ENCODE results near the gene TLCD1. TPM values are rescaled to one million over a fixed set of nuclear protein-coding genes. Genes with fewer than 3 reads are reported as not detected.

Gene TLCD1
- 44.3 TPM for polyA plus RNA-seq (2013, experiment 1 of 2)
- polyA plus RNA-seq (2013, experiment 2 of 2): 46.0 TPM

- Histone ChIP-seq H2BK120ac (ENCODE audit: low read depth, low read length) (no peak within 1 kb of the TSS), H4K8ac (ENCODE audit: low read depth, low read length) (no peak within 1 kb of the TSS), H3K79me2 (ENCODE audit: control insufficient read depth, insufficient read depth, low read length) (peaks cover 17% of the 10 kb centered on the region), H3K79me1 (ENCODE audit: low read length) (peaks cover 8% of the 10 kb centered on the region), H3K36me3 (ENCODE audit: control insufficient read depth, insufficient read depth, low read length) (peaks cover 13% of the 10 kb centered on the region), H3K18ac (ENCODE audit: low read length) (peak within 1 kb of the TSS; percentile 34), H4K5ac (ENCODE audit: low read length) (no peak within 1 kb of the TSS), H3K4me2 (ENCODE audit: low read length) (peak within 1 kb of the TSS; percentile 96), H3K9ac (ENCODE audit: low read length) (peak within 1 kb of the TSS; percentile 99), H3K23ac (ENCODE audit: low read length) (peak within 1 kb of the TSS; percentile 54), H3K56ac (ENCODE audit: low read length) (peak within 1 kb of the TSS; percentile 100), H3K27ac (ENCODE audit: low read depth, low read length) (peak within 1 kb of the TSS; percentile 96), H3K4ac (ENCODE audit: low read depth, low read length) (peak within 1 kb of the TSS; percentile 66), H2AK5ac (ENCODE audit: low read length) (peak within 1 kb of the TSS; percentile 73), H2BK5ac (ENCODE audit: low read length) (peak within 1 kb of the TSS; percentile 96), H2BK15ac (replicated peaks; ENCODE audit: low read depth) (no peak within 1 kb of the TSS), H3K27me3 (ENCODE audit: insufficient read depth, low read length, poor library complexity) (no peaks in the 10 kb centered on the region), H3K4me3 (ENCODE audit: low read length) (peak within 1 kb of the TSS; percentile 63), H3K4me1 (ENCODE audit: control insufficient read depth, low read depth, low read length) (no peaks in the 10 kb centered on the region)
- WGBS (ENCODE audit: extremely low coverage, insufficient coverage, low lambda C conversion rate): no CpG with 5 or more reads among the region's 49 CpGs
- DNase-seq: peak; percentile 80
Measured at GRCh38 chr17:28726226-28726626, at the start of gene TLCD1. Gene TLCD1, minus strand, starts transcription at chr17:28726233. Its CDS starts 136 bp downstream, at chr17:28726097.

GRCh38 chr17:28774206-28774605 is 48.2 kb upstream of the TLCD1 start:
- H4K5ac ChIP-seq (ENCODE audit: low read length): no peak overlapping the region
- H3K4me3 ChIP-seq (ENCODE audit: low read length): no peak overlapping the region
- H3K4me1 ChIP-seq (ENCODE audit: control insufficient read depth, low read depth, low read length): no peaks in the 10 kb centered on the region
- DNase-seq: no peak
- H4K8ac ChIP-seq (ENCODE audit: low read depth, low read length): no peak overlapping the region
- peaks cover 8% of the 10 kb centered on the region for H3K79me1 ChIP-seq (ENCODE audit: low read length)
- no peak overlapping the region for H3K18ac ChIP-seq (ENCODE audit: low read length)
- no peak overlapping the region for H3K4me2 ChIP-seq (ENCODE audit: low read length)
- H3K27me3 ChIP-seq (ENCODE audit: insufficient read depth, low read length, poor library complexity): no peaks in the 10 kb centered on the region
- H3K79me2 ChIP-seq (ENCODE audit: control insufficient read depth, insufficient read depth, low read length): peaks cover 12% of the 10 kb centered on the region
- WGBS (ENCODE audit: extremely low coverage, insufficient coverage, low lambda C conversion rate): no CpG with 5 or more reads among the region's 3 CpGs
- no peak overlapping the region for H3K9ac ChIP-seq (ENCODE audit: low read length)
- no peak overlapping the region for H2BK5ac ChIP-seq (ENCODE audit: low read length)
- no peak overlapping the region for H3K23ac ChIP-seq (ENCODE audit: low read length)
- H3K27ac ChIP-seq (ENCODE audit: low read depth, low read length): no peak overlapping the region
- H3K4ac ChIP-seq (ENCODE audit: low read depth, low read length): no peak overlapping the region
- H2BK120ac ChIP-seq (ENCODE audit: low read depth, low read length): no peak overlapping the region
- no peak overlapping the region for H2AK5ac ChIP-seq (ENCODE audit: low read length)
- no peak overlapping the region for H2BK15ac ChIP-seq (replicated peaks; ENCODE audit: low read depth)
- no peaks in the 10 kb centered on the region for H3K36me3 ChIP-seq (ENCODE audit: control insufficient read depth, insufficient read depth, low read length)
- H3K56ac ChIP-seq (ENCODE audit: low read length): no peak overlapping the region

- no peak overlapping the region for H2BK15ac ChIP-seq (replicated peaks; ENCODE audit: low read depth)
- no CpG with 5 or more reads among the region's 6 CpGs for WGBS (ENCODE audit: extremely low coverage, insufficient coverage, low lambda C conversion rate)
- no peak for DNase-seq
Measured at GRCh38 chr17:28773736-28774135, 47.7 kb upstream of the TLCD1 start.

GRCh38 chr17:28765038-28765437 is 39.0 kb upstream of the TLCD1 start:
- H2AK5ac ChIP-seq (ENCODE audit: low read length): no peak overlapping the region
- no peak overlapping the region for H3K9ac ChIP-seq (ENCODE audit: low read length)
- no peaks in the 10 kb centered on the region for H3K36me3 ChIP-seq (ENCODE audit: control insufficient read depth, insufficient read depth, low read length)
- no peaks in the 10 kb centered on the region for H3K27me3 ChIP-seq (ENCODE audit: insufficient read depth, low read length, poor library complexity)
- H2BK15ac ChIP-seq (replicated peaks; ENCODE audit: low read depth): no peak overlapping the region
- H3K18ac ChIP-seq (ENCODE audit: low read length): no peak overlapping the region
- no peak overlapping the region for H3K27ac ChIP-seq (ENCODE audit: low read depth, low read length)
- no peak overlapping the region for H3K4me3 ChIP-seq (ENCODE audit: low read length)
- H4K8ac ChIP-seq (ENCODE audit: low read depth, low read length): no peak overlapping the region
- peaks cover 3% of the 10 kb centered on the region for H3K79me2 ChIP-seq (ENCODE audit: control insufficient read depth, insufficient read depth, low read length)
- no peak overlapping the region for H3K56ac ChIP-seq (ENCODE audit: low read length)
- peaks cover 10% of the 10 kb centered on the region for H3K4me1 ChIP-seq (ENCODE audit: control insufficient read depth, low read depth, low read length)
- H2BK5ac ChIP-seq (ENCODE audit: low read length): no peak overlapping the region
- no peak for DNase-seq
- WGBS (ENCODE audit: extremely low coverage, insufficient coverage, low lambda C conversion rate): no CpG with 5 or more reads among the region's 4 CpGs
- H2BK120ac ChIP-seq (ENCODE audit: low read depth, low read length): no peak overlapping the region
- H3K4me2 ChIP-seq (ENCODE audit: low read length): no peak overlapping the region
- H3K23ac ChIP-seq (ENCODE audit: low read length): no peak overlapping the region
- H3K79me1 ChIP-seq (ENCODE audit: low read length): peaks cover 8% of the 10 kb centered on the region
- no peak overlapping the region for H3K4ac ChIP-seq (ENCODE audit: low read depth, low read length)
- H4K5ac ChIP-seq (ENCODE audit: low read length): no peak overlapping the region

More at GRCh38 chr17:28773736-28774135, 47.7 kb upstream of the TLCD1 start:
- no peak overlapping the region for H3K4ac ChIP-seq (ENCODE audit: low read depth, low read length)
- no peak overlapping the region for H3K9ac ChIP-seq (ENCODE audit: low read length)
- H3K23ac ChIP-seq (ENCODE audit: low read length): no peak overlapping the region
- no peaks in the 10 kb centered on the region for H3K4me1 ChIP-seq (ENCODE audit: control insufficient read depth, low read depth, low read length)
- H4K8ac ChIP-seq (ENCODE audit: low read depth, low read length): no peak overlapping the region
- no peak overlapping the region for H3K4me2 ChIP-seq (ENCODE audit: low read length)
- no peaks in the 10 kb centered on the region for H3K36me3 ChIP-seq (ENCODE audit: control insufficient read depth, insufficient read depth, low read length)
- no peak overlapping the region for H3K4me3 ChIP-seq (ENCODE audit: low read length)
- no peak overlapping the region for H2BK120ac ChIP-seq (ENCODE audit: low read depth, low read length)
- no peak overlapping the region for H2AK5ac ChIP-seq (ENCODE audit: low read length)
- no peak overlapping the region for H2BK5ac ChIP-seq (ENCODE audit: low read length)
- H3K27ac ChIP-seq (ENCODE audit: low read depth, low read length): no peak overlapping the region
- no peak overlapping the region for H3K56ac ChIP-seq (ENCODE audit: low read length)
- peaks cover 9% of the 10 kb centered on the region for H3K79me2 ChIP-seq (ENCODE audit: control insufficient read depth, insufficient read depth, low read length)
- H4K5ac ChIP-seq (ENCODE audit: low read length): no peak overlapping the region
- H3K79me1 ChIP-seq (ENCODE audit: low read length): peaks cover 6% of the 10 kb centered on the region
- H3K18ac ChIP-seq (ENCODE audit: low read length): no peak overlapping the region
- H3K27me3 ChIP-seq (ENCODE audit: insufficient read depth, low read length, poor library complexity): no peaks in the 10 kb centered on the region

- WGBS (ENCODE audit: extremely low coverage, insufficient coverage, low lambda C conversion rate): no CpG with 5 or more reads among the region's 5 CpGs
- no peak overlapping the region for H2AK5ac ChIP-seq (ENCODE audit: low read length)
- H3K4ac ChIP-seq (ENCODE audit: low read depth, low read length): no peak overlapping the region
- peaks cover 9% of the 10 kb centered on the region for H3K79me1 ChIP-seq (ENCODE audit: low read length)
- no peak overlapping the region for H3K4me3 ChIP-seq (ENCODE audit: low read length)
- H3K18ac ChIP-seq (ENCODE audit: low read length): no peak overlapping the region
- no peak overlapping the region for H2BK15ac ChIP-seq (replicated peaks; ENCODE audit: low read depth)
- no peak overlapping the region for H3K23ac ChIP-seq (ENCODE audit: low read length)
- H3K4me1 ChIP-seq (ENCODE audit: control insufficient read depth, low read depth, low read length): peaks cover 10% of the 10 kb centered on the region
- no peak overlapping the region for H2BK5ac ChIP-seq (ENCODE audit: low read length)
- no peaks in the 10 kb centered on the region for H3K27me3 ChIP-seq (ENCODE audit: insufficient read depth, low read length, poor library complexity)
- peaks cover 2% of the 10 kb centered on the region for H3K79me2 ChIP-seq (ENCODE audit: control insufficient read depth, insufficient read depth, low read length)
- peak; percentile 78 for DNase-seq
- no peak overlapping the region for H3K56ac ChIP-seq (ENCODE audit: low read length)
- H4K8ac ChIP-seq (ENCODE audit: low read depth, low read length): no peak overlapping the region
- H2BK120ac ChIP-seq (ENCODE audit: low read depth, low read length): no peak overlapping the region
- no peak overlapping the region for H3K9ac ChIP-seq (ENCODE audit: low read length)
- no peak overlapping the region for H3K27ac ChIP-seq (ENCODE audit: low read depth, low read length)
- no peak overlapping the region for H3K4me2 ChIP-seq (ENCODE audit: low read length)
- no peak overlapping the region for H4K5ac ChIP-seq (ENCODE audit: low read length)
- H3K36me3 ChIP-seq (ENCODE audit: control insufficient read depth, insufficient read depth, low read length): peaks cover 2% of the 10 kb centered on the region
Measured at GRCh38 chr17:28763804-28764266, 37.8 kb upstream of the TLCD1 start.
